Measurements from ENCODE around the gene MFN1.
A peak's percentile ranks its signal among the peaks of the same experiment; 100 is the strongest.

Gene MFN1

DNA sequence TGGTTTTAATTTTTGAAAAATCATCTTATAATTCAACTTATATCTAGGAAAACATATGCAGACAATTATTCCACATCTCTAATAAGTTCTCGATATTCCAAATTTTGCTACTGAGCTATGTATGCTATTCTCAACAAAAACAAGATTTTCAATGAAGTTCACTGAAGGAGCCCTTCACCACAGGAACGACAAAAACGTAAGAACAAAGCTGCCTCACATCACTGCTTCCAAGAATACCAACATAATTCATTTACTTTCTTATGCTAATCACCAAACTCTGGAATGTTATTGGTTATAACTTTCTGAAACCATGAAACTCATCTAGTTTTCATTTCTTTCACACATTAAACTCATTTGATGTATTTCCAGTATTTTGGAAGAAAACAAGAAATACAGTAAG is 54.1 kb downstream of the MFN1 start:
- H3K79me2 ChIP-seq (ENCODE audit: insufficient read depth, low read length): no peaks in the 10 kb centered on the region
- no peaks in the 10 kb centered on the region for H4K20me1 ChIP-seq (ENCODE audit: insufficient read depth, low read length)
- no peak for ATAC-seq (ENCODE audit: insufficient read depth, low read depth)
- no peak for DNase-seq
- TF ChIP-seq, protein P1, sequence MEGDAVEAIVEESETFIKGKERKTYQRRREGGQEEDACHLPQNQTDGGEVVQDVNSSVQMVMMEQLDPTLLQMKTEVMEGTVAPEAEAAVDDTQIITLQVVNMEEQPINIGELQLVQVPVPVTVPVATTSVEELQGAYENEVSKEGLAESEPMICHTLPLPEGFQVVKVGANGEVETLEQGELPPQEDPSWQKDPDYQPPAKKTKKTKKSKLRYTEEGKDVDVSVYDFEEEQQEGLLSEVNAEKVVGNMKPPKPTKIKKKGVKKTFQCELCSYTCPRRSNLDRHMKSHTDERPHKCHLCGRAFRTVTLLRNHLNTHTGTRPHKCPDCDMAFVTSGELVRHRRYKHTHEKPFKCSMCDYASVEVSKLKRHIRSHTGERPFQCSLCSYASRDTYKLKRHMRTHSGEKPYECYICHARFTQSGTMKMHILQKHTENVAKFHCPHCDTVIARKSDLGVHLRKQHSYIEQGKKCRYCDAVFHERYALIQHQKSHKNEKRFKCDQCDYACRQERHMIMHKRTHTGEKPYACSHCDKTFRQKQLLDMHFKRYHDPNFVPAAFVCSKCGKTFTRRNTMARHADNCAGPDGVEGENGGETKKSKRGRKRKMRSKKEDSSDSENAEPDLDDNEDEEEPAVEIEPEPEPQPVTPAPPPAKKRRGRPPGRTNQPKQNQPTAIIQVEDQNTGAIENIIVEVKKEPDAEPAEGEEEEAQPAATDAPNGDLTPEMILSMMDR (IDR thresholded peaks at IDR 0.05; ENCODE audit: borderline replicate concordance, extremely low read depth, low read length, poor library complexity, severe bottlenecking): no peak
- TF ChIP-seq EZH2 (IDR thresholded peaks at IDR 0.05; ENCODE audit: borderline replicate concordance, low read depth, low read length, severe bottlenecking): no peak
- no peak overlapping the region for H3K27ac ChIP-seq (ENCODE audit: low read length)
- H3K4me2 ChIP-seq (ENCODE audit: insufficient read depth, low read length): no peak overlapping the region
- no peak overlapping the region for H3K9ac ChIP-seq (ENCODE audit: low read depth, low read length)
- H3K4me1 ChIP-seq (ENCODE audit: insufficient read depth, low read length): no peaks in the 10 kb centered on the region
- H3K36me3 ChIP-seq (ENCODE audit: insufficient read depth, low read length): peaks cover 63% of the 10 kb centered on the region
- H3K4me3 ChIP-seq (ENCODE audit: low read depth in 1 of 2, low read length in 2 of 2): no peak overlapping the region
- no peaks in the 10 kb centered on the region for H3K9me3 ChIP-seq (ENCODE audit: insufficient read depth, low read length, severe bottlenecking)
- H3K27me3 ChIP-seq (ENCODE audit: insufficient read depth, low read length, poor library complexity): no peaks in the 10 kb centered on the region
- H2AFZ ChIP-seq (ENCODE audit: low read depth, low read length): no peak overlapping the region

DNA sequence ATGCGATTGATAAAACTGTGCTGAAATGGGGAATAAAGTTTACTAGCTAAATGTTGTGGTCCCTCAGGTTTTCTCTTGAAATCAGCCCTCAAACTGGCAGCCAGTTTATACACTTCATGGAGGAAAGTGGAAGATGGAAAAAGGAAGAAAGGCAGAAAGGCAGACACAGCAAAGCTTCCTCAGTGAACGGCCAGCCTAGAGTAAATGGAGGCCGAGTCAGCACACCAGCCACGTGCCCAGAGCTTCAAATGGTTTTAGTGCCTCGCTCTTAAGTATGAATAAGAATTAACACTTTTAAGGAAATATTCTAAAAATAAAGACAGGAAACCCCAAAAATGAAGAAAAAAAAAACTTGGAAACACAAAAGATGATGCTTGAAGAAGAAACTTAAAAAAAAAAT is 55.5 kb downstream of the MFN1 start:
- Histone ChIP-seq H3K36me3 (ENCODE audit: insufficient read depth, low read length) (peaks cover 73% of the 10 kb centered on the region), H4K20me1 (ENCODE audit: insufficient read depth, low read length) (no peaks in the 10 kb centered on the region), H3K4me3 (ENCODE audit: low read depth in 1 of 2, low read length in 2 of 2) (no peak overlapping the region), H3K9ac (ENCODE audit: low read depth, low read length) (no peak overlapping the region), H3K79me2 (ENCODE audit: insufficient read depth, low read length) (no peaks in the 10 kb centered on the region), H3K27ac (ENCODE audit: low read length) (no peak overlapping the region), H3K27me3 (ENCODE audit: insufficient read depth, low read length, poor library complexity) (no peaks in the 10 kb centered on the region), H3K9me3 (ENCODE audit: insufficient read depth, low read length, severe bottlenecking) (no peaks in the 10 kb centered on the region), H3K4me1 (ENCODE audit: insufficient read depth, low read length) (no peaks in the 10 kb centered on the region), H2AFZ (ENCODE audit: low read depth, low read length) (no peak overlapping the region), H3K4me2 (ENCODE audit: insufficient read depth, low read length) (no peak overlapping the region)
- TF ChIP-seq, protein P1 (IDR thresholded peaks at IDR 0.05; ENCODE audit: borderline replicate concordance, extremely low read depth, low read length, poor library complexity, severe bottlenecking): no peak
- TF ChIP-seq EZH2 (IDR thresholded peaks at IDR 0.05; ENCODE audit: borderline replicate concordance, low read depth, low read length, severe bottlenecking): no peak
- DNase-seq: no peak
- no peak for ATAC-seq (ENCODE audit: insufficient read depth, low read depth)

DNA sequence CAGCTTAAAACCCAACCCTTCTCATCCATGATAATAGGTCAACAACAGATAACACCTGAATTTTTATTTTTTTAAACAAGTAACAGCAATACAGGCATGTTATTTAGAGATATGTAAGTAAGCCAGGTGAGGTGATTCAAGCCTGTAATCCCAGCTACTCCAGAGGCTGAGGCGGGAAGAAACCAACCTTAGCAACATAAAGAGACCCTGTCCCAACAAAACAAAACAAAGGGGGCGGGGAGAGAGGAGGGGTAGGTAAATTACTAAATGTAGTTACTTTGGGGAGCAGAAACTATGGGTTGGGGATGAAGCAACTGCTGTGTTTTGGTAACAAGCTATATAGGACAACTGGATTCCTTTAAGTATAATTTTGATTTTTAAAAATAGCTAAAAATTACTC is 56.8 kb downstream of the MFN1 start:
- Histone ChIP-seq H3K4me1 (ENCODE audit: insufficient read depth, low read length) (no peaks in the 10 kb centered on the region), H3K4me2 (ENCODE audit: insufficient read depth, low read length) (no peak overlapping the region), H3K27me3 (ENCODE audit: insufficient read depth, low read length, poor library complexity) (no peaks in the 10 kb centered on the region), H3K9ac (ENCODE audit: low read depth, low read length) (no peak overlapping the region), H3K27ac (ENCODE audit: low read length) (no peak overlapping the region), H3K4me3 (ENCODE audit: low read depth in 1 of 2, low read length in 2 of 2) (no peak overlapping the region), H3K9me3 (ENCODE audit: insufficient read depth, low read length, severe bottlenecking) (no peaks in the 10 kb centered on the region), H2AFZ (ENCODE audit: low read depth, low read length) (no peak overlapping the region), H3K36me3 (ENCODE audit: insufficient read depth, low read length) (peaks cover 76% of the 10 kb centered on the region), H4K20me1 (ENCODE audit: insufficient read depth, low read length) (no peaks in the 10 kb centered on the region), H3K79me2 (ENCODE audit: insufficient read depth, low read length) (no peaks in the 10 kb centered on the region)
- no peak for TF ChIP-seq EZH2 (IDR thresholded peaks at IDR 0.05; ENCODE audit: borderline replicate concordance, low read depth, low read length, severe bottlenecking)
- TF ChIP-seq, protein P1 (IDR thresholded peaks at IDR 0.05; ENCODE audit: borderline replicate concordance, extremely low read depth, low read length, poor library complexity, severe bottlenecking): no peak
- DNase-seq: no peak
- no peak for ATAC-seq (ENCODE audit: insufficient read depth, low read depth)

DNA sequence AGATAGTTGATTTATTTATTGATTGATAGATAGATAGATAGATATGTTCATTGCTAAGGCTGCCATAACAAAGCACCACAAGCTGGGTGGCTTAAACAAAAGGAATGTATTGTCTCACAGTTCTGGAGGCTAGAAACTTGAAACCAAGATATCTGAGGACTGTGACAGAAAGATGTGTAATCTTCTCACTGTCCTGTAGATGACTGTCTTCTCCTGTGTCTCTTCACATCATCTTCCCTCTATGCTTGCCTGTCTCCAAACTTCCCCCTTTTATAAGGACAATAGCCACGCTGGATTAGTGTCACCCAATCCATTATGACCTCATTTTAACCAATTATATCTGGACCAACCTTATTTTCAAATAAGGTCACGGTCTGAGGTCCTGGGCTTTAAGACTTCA is 62.8 kb downstream of the MFN1 start:
- Histone ChIP-seq H3K4me3 (ENCODE audit: low read depth in 1 of 2, low read length in 2 of 2) (no peak overlapping the region), H3K27me3 (ENCODE audit: insufficient read depth, low read length, poor library complexity) (no peaks in the 10 kb centered on the region), H3K4me2 (ENCODE audit: insufficient read depth, low read length) (no peak overlapping the region), H4K20me1 (ENCODE audit: insufficient read depth, low read length) (no peaks in the 10 kb centered on the region), H3K9me3 (ENCODE audit: insufficient read depth, low read length, severe bottlenecking) (no peaks in the 10 kb centered on the region), H3K9ac (ENCODE audit: low read depth, low read length) (no peak overlapping the region), H3K36me3 (ENCODE audit: insufficient read depth, low read length) (peaks cover 73% of the 10 kb centered on the region), H3K79me2 (ENCODE audit: insufficient read depth, low read length) (no peaks in the 10 kb centered on the region), H3K4me1 (ENCODE audit: insufficient read depth, low read length) (no peaks in the 10 kb centered on the region), H2AFZ (ENCODE audit: low read depth, low read length) (no peak overlapping the region), H3K27ac (ENCODE audit: low read length) (no peak overlapping the region)
- TF ChIP-seq EZH2 (IDR thresholded peaks at IDR 0.05; ENCODE audit: borderline replicate concordance, low read depth, low read length, severe bottlenecking): no peak
- TF ChIP-seq, protein P1 (IDR thresholded peaks at IDR 0.05; ENCODE audit: borderline replicate concordance, extremely low read depth, low read length, poor library complexity, severe bottlenecking): peak; percentile 12
- ATAC-seq (ENCODE audit: insufficient read depth, low read depth): no peak
- DNase-seq: no peak

Measured in DND-41 (cell line).